Stimulated activated CD8-positive, alpha-beta memory T cell treated with anti-CD3 and anti-CD28 coated beads, Interleukin-12 subunit alpha, Interleukin-12 subunit beta, amount 100 ng/mL, for 24 hours (primary cell): ENCODE results near the gene SLC37A3.
"Not testable (repeated sequence)": the region's sequence is repeated elsewhere in the genome, so short reads cannot be mapped to it uniquely, and the experiment has no call there.

Source experiments
- DNase-seq: peaks from one replicate; pipeline ENCODE4 v3.0.0-alpha.2; 2020; ENCODE audit errors: extremely low read depth

The SLC37A3 gene

DNA sequence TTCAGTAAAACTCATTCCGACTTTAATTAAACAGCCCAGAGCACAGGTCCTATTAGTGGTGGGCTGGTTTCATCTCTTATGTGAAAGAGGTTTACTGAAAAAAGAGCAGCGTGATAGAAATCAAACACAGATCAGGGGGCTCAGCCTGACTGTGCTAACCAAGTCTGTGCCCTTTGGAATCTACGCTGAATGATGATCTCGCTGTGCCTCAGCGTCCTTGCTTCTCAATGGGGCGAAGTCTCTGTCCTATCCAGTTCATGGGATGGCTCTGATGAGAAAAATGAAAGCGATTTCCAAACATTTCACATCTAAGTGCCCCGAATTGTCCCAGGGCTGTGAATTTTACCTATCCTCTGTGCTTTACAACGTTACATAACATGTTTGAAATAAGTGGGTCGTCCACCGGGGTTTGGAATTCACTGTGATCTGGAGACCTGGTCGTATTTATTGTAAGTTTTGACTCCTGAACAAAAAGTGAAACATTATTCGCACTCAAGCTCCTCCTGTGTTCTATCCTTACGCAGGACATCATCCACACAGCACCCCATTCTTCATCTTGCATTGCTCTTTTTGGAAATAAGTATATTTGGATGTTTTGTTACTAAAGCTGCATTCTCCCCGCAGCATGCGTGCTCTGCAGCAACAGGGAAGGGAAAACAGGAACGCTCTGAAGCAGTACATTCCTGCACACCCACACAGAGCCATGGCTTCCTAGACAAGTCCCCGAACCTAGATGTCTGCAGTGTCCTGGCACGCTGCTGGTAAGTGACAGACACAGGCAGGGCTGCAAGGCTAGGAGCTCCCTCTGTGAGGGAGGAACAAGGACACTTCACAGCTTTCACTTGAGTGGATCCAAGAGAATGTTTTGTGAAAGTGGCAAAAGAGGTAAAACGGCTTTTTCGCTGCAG, 83.5 kb downstream of the SLC37A3 start:
- no peak for DNase-seq

DNA sequence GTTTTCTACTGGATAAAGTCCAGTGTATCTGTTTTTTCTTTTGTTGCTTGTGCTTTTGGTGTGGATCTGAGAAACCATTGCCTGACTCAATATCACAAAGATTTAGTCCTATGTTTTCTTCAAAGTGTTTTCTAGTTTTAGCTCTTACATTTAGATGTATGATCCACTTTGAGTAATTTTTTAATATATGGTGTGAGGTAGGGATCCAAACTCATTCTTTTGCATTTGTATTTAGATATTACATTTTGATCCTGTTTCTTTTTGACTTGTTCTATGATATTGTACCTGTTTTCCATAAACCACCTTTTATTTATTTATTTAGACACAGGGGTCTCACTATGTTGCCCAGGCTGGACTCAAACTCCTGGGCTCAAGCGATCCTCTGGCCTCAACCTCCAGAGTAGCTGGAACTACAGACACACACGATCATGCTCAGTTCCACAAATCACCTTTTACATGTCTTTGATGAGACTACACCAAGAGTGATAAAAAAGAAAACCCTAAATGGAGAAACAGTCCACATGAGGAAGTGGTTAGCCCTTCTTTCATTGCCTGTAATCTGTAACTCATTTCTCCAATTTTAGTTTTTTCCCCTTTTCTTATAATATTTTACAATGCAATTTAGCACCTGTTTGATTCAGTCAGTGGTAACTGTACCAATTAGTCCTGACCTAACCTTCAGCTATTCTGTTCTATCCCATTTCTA, 86.0 kb downstream of the SLC37A3 start:
- DNase-seq = no peak

DNA sequence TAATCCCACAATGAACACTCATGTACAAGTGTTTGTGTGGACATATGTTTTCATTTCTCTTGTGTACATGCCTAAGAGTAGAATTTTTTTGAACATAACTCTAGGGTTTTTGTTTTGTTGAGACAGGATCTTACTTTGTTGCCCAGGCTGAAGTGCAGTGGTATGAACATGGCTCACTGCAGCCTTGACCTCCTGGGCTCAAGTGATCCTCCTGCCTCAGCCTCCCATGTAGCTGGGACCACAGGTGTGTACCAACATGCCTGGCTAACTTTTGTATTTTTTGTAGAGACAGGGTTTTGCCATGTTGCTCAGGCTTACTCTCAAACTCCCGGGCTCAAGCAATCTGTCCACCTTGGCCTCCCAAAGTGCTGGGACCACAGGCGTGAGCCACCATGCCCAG, 87.2 kb downstream of the SLC37A3 start:
- DNase-seq = not testable (repeated sequence)

DNA sequence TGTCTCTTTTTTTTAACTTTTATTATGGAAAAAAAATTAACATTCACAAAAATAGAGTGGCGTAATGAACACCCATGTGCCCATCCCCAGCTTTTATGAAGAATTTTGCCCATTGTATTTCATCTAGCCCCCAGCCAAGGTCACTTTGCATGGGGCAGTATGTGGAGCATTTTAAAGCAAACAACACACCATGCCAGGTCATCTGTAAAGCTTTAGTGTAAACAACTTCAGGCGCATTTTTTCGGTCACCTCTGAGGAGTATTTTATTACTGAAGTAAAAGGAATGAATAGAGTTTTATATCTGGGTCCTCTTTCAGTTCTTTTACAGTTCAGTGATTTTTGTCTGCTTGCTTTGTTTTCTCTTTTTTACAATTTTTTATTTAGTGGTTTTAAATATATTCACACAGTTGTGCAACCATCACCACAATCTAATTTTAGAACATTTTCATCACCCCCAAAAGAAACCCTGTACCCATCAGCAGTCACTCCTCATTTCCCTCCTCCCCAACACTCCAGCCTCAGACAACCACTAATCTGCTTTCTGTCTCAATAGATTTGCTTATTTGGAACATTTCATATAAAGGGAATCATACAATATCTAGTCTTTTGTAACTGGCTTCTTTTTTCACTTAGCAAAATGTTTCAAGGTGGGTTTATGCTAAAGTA, 87.9 kb downstream of the SLC37A3 start:
- DNase-seq = no peak

DNA sequence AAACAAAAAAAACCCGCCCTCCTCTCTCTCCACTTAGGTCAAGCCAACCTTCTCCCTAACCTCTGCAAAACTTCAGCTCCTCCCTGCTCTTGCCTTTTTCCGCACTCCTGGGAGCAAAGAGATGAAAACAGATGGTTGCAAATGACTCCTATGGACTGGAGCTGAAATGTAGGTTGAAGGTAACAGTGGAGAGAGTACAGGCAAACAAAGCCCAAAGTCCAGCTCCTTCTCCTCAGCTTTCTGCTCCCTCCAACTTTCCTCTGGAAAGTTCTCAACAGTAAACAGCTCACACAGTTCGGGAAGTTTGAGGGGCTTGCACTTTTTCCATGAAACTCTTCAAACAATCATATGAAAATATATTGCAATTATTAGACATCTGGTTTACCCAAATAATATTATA, 90.3 kb downstream of the SLC37A3 start:
- DNase-seq = no peak

DNA sequence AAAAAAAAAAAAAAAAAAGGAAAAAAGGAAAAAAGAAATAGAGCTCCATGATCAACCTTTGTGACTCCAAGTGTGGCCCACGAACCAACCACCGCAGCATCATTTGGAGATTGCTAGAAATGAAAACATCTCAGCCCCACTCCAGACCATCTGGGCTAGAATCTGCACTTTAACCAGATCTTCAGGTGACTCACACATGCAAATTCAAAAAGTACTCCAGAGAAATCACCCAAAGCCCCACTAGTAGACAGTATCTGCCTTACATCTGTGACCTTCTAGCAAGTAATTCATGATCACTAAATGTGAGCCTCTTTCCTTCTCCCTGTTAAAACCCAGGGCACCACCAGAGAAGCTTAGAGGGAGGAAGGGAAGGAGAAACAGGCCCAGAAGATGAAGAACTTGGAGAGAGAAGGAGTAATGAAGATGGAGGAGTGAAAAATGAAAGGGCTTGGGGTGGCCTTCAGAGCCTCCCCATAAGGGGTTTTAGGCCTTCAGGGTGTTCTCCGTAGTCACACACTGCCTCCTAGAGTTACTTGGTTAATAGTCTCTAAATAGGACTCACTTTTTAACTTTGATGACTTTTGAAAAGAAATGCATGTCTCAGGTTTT, 94.0 kb downstream of the SLC37A3 start:
- no peak for DNase-seq

DNA sequence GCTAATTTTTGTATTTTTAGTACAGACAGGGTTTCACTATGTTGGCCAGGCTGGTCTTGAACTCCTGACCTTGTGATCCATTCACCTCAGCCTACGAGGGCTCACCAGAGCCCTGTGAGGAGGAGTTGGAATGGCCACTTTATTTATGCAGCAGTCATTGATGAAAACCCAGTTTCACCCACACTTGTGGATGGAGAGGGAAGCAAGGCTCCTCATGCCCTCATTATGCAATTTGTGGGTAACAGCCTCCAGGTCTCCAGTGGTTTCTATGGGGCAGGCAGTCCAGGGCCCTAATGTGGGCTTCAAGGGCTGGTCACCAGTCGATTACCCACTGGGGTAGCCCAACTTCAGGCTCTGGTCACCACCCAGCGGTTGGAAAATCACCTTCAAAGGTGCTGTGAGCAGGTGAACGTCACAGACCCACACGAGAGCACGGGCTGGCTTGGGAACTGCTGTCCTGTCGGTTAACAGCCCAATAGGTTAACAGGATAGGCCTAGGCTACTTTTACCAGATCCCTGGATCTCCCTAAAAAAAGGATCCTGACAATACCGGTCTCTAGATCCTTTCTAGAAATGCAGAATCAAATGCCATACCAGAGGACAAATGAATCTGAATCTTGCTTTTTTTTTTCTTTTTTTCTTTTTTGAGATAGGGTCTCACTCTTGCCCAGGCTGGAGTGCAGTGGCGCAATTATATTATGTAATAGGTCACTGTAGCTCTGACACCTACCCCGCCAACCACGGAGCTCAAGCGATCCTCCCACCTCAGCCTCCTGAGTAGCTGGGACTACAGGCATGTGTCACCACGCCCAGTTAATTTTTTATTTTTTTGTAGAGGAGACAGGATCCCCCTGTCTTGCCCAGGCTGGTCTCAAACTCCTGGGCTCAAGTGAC, 97.8 kb downstream of the SLC37A3 start:
- no peak for DNase-seq

DNA sequence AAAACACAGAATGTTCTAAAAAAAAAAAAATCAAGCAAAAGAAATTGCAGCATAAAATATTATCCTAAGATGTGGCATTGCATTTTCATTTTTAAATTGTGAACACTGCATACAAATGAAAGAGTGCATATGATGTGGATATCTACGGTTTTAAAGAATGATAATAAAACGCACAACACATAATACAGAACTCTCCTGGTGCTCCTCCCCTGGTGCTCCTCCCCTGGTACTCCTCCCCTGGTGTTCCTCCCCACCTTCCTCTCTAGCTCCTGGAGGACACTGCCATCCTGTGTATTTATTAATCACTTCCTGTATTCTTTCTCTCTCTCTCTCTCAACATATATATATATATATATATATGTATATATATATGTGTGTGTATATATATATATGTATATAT, 100.1 kb downstream of the SLC37A3 start:
- no peak for DNase-seq

DNA sequence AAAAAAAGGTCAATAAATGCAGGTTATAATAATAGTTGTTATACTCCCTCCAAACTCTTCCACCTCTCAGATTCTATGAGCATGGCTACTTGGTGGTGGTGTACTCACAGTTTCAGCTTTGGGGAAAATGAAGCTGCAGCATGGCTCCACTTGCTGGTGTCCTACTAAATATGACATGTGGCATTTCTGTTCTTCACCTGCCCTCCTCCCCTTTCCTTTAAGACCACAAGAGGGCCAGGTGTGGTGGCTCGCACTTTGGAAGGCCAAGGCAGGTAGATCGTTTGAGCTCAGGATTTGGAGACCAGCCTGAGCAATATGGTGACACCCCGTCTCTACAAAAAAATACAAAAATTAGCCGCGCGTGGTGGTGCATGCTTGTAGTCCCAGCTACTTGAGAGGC, 101.1 kb downstream of the SLC37A3 start:
- no peak for DNase-seq

DNA sequence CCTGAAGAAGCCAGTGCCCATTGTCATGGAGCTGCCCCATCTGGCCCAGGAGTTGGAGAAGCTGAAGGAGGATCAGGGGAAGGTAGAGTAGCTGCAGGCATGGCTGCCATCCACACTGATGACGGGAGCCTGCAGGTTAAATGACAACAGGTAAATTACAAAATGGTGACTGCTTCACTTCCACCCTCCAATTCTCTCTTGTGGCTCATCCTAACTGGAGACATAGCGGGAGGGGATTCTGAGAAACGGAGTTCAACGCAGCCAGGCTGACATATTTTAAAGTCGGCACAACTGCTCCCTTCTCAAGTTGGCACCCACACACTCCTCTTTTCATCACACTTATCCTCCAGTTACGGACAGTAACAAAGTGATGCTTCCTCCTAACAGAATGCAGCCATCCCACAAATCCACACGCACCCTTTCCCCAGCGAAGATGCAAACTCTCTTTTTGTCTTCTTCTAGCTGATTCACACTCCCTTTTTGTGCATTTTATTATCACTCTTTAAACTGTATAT, 103.0 kb downstream of the SLC37A3 start:
- no peak for DNase-seq

DNA sequence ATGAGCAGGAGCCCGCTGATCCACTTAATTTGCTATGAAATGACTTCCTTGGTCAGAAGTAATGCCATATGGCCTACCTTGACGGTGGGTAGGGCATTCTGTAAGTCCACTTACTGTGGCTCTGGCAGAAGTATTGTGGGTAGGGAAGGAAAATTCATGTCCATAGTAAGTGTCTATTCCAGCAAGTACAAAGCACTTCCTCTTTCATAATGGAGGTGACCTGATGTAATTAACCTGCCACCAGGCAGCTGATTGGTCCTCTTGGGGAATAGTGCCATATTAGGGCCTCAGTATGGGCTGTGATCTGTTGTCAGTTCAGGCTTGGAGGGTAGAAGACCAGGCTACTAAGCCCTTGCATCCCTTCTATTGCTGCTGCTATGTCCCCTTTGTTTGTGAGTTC, 103.9 kb downstream of the SLC37A3 start:
- no peak for DNase-seq

DNA sequence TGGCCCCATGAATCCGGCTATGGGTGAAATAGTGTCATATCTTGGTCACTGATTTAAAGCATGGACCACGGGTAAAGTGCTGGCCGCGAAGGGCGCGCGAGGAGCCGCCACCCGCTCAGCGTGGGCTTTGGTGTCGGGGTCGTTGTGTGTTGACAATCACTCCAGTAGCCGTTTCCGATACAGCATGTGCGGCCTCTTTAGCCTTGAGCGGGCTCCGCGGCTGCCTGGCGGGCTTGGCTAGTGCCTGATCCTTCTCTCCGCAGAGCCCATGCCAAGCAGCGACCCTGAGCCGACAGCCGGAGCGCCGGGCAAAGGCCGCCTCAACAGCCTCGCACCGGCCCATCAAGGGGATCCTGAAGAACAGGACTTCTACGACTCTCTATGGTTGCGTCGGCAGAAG, 105.9 kb downstream of the SLC37A3 start:
- DNase-seq = no peak

DNA sequence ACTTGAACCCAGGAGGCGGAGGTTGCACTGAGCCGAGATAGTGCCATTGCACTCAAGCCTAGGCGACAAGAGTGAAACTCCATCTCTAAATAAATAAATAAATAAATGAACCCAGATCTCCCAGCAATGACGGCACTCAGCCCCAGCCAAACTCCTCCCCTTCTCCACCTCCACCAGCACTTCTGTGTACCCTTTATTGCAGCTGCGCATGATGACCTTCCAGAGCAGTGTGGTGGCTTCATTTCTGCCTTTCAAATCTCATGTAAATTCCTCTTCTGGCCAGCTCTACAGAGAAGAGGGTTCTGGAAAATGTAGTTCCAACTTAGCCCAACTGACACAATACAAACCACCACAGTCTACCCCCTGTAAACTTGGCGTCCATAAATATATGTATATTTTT, 108.5 kb downstream of the SLC37A3 start:
- no peak for DNase-seq

DNA sequence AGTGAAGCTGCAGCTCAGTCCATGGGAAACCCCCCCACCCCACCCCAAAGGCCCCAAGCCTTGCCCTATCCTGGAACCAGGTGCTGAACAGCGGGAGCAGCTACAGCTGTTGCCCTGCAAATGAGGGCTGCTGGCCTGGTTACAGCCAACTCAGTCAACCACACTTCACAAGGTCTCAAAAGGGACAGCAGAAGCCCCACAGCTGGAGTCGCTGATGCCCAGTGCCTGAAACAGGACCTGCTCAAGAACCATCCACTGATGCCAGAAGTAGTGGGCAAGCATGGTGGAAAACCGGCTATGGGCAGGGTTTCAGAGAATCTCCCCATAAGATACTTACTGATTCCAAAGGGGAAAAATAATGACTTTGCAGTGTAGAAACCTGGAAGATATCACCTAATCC, 110.3 kb downstream of the SLC37A3 start:
- DNase-seq = no peak

DNA sequence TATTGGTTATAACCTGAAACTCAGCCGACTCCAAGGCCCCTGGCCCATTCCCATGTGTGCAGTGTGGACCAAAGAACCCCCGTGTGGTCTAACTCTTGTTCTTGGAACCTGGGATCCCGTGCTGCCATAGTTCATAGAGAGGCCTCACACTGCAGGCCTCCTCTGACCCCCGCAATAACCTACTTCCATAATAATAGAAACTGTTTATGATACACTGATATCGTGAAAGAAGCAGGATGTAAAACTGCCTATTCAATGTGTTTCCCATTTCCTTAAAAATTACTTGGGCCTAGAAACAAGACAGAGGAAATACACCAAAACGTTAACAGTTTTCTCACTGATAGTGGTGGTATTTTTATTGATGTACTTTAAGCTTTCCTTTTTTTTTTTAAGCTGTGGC, 112.4 kb downstream of the SLC37A3 start:
- no peak for DNase-seq

DNA sequence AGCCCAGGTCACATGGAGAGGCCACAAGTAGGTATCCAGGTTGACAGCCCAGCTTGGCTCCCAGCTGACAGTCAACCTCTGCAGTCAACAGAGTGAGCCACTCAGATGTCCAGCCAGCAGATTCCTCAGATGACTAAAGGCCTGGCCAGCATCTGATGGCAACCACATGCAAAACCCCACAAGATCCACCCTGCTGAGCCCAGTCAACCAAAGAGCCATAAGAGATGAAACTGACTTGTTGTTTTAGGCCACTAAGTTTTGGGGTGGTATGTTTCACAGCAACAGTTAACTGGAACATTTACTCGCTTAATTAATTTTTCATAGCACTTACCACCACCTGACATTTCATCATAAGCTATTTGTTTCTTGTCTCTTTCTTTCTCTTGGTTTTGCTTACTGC, 114.3 kb downstream of the SLC37A3 start:
- DNase-seq = no peak
